Spleen (tissue), 11 donors: ENCODE measurements around the gene FBN1. TPM values are rescaled to one million over a fixed set of nuclear protein-coding genes. Genes with fewer than 3 reads are reported as not detected.

ENCODE experiments used
- DNase-seq: peaks from one replicate; pipeline ENCODE4 v3.0.0-alpha.2; 2020
- H3K27ac ChIP-seq, 8 donors: fragments of 200-600 bp; sonication (generic) in 7 of 8; 1 replicate in 4 of 8; 2 replicates in 4 of 8; pipeline versions ENCODE4 v1.5.0 to v1.8.0; 2016 to 2021; ENCODE audit warnings: inconsistent platforms in 4 of 8, mild to moderate bottlenecking in 4 of 8, moderate library complexity in 1 of 8
- H3K27me3 ChIP-seq, 7 donors: fragments of 200-600 bp; sonication (generic) in 6 of 7; replicated peaks in 1 of 7; 1 replicate in 4 of 7; 2 replicates in 3 of 7; pipeline versions ENCODE4 v1.5.0 to v1.8.0; 2016 to 2021; ENCODE audit warnings: inconsistent platforms in 3 of 7, mild to moderate bottlenecking in 1 of 7
- H3K36me3 ChIP-seq, 6 donors: fragments of 200-600 bp; sonication (generic) in 5 of 6; 1 replicate in 4 of 6; 2 replicates in 2 of 6; pipeline versions ENCODE4 v1.5.0 to v1.8.0; 2016 to 2021; ENCODE audit warnings: inconsistent platforms in 2 of 6
- H3K4me1 ChIP-seq, 6 donors: fragments of 200-600 bp; sonication (generic) in 5 of 6; 1 replicate in 3 of 6; 2 replicates in 3 of 6; pipeline versions ENCODE4 v1.5.0 to v1.8.0; 2016 to 2021; ENCODE audit warnings: inconsistent platforms in 3 of 6
- H3K4me3 ChIP-seq, 8 donors: fragments of 200-600 bp; sonication (generic) in 7 of 8; 1 replicate in 4 of 8; 2 replicates in 4 of 8; pipeline versions ENCODE4 v1.5.0 to v1.8.0; 2016 to 2021; ENCODE audit warnings: inconsistent platforms in 4 of 8, mild to moderate bottlenecking in 4 of 8, moderate library complexity in 2 of 8
- H3K9me3 ChIP-seq, 8 donors: fragments of 200-600 bp; sonication (generic) in 7 of 8; 1 replicate in 4 of 8; 2 replicates in 4 of 8; pipeline versions ENCODE4 v1.5.0 to v1.8.0; 2016 to 2021; ENCODE audit warnings: inconsistent platforms in 4 of 8
- CTCF ChIP-seq, 11 experiments: fragments of 200-600 bp in 7 of 11; fragments of 450-650 bp in 4 of 11; sonication (generic) in 4 of 11; IDR thresholded peaks in 8 of 11; conservative IDR thresholded peaks in 3 of 11; 1 replicate in 7 of 11; 2 replicates in 4 of 11; pipeline versions ENCODE4 v1.4.0 to v1.8.0; 2016 to 2021; ENCODE audit warnings: antibody characterized with exemption in 11 of 11, inconsistent platforms in 4 of 11, mild to moderate bottlenecking in 1 of 11
- POLR2A ChIP-seq, 3 donors: fragments of 450-650 bp; IDR thresholded peaks; one replicate each; pipeline ENCODE4 v1.5.1; 2017; ENCODE audit warnings: antibody characterized with exemption in 3 of 3, mild to moderate bottlenecking in 1 of 3
- POLR2AphosphoS5 ChIP-seq, 3 donors: sonication (generic); formaldehyde crosslinking; IDR thresholded peaks; one replicate each; pipeline ENCODE4 v1.5.1; 2017; ENCODE audit warnings: antibody characterized with exemption in 3 of 3
- WGBS, 5 donors: extraction: QIAGEN DNeasy Blood & Tissue Kit in 3 of 5; methylation state at CpG; one replicate each; pipeline versions ENCODE4 v1.1.5 to v1.1.7; 2013 to 2018; 5-methylcytosine and 5-hydroxymethylcytosine counted together
- intact Hi-C: fragments of 100-400 bp; cut with DNase I; formaldehyde crosslinking; loops from one replicate; pipeline ENCODE4 v1.15.0; 2023; ENCODE audit warnings: low total_unique reads
- polyA plus RNA-seq, 3 donors: library from polyadenylated mRNA; stranded (reverse); fragments of 200-250 nt; gene quantifications; one replicate each; pipeline ENCODE4 v1.2.1, GENCODE V29; 2013
- total RNA-seq, 7 donors: library from RNA; depleted of rRNA in 3 of 7; stranded (reverse); fragments of >200 nt in 3 of 7; fragmentation: NEBNext Ultra II Directional in 4 of 7; extraction: Animal tissue kit (Norgen Biotek cat#: 25700) in 4 of 7; gene quantifications; one replicate each; pipeline versions ENCODE4 v1.1.0 to v1.2.1, GENCODE V29; 2016 to 2021
- donor health status: healthy with polysubstance abuse.
- donor health status: DM: no; HTN: no; CAD: no; lungs with moderate emphysema.
- donor health status: DM: no; HTN: no; CAD: no.
- donor health status: Bipolar disorder and iron deficiency.
- donor health status: healthy.
- donor health status: DM: no; HTN: no; CAD: no.
- donor health status: DM: yes; HTN: yes; CAD: no.

Gene FBN1
- total and polyA plus RNA-seq, 10 donors = 3.2 to 139 (median 45.4) TPM

GRCh38 chr15:48577469-48577868 lies 68.0 kb downstream of the FBN1 start:
- intact Hi-C loops = no loop called here
- H3K27me3 ChIP-seq = no peaks in the 10 kb centered on the region
- DNase-seq = no peak
- H3K36me3 ChIP-seq = no peaks in the 10 kb centered on the region
- no peaks in the 10 kb centered on the region for H3K9me3 ChIP-seq
- H3K4me1 ChIP-seq = peaks cover 0 to 15% (median 4%) of the 10 kb centered on the region in 6 donors
- H3K27ac ChIP-seq = no peak overlapping the region
- TF ChIP-seq CTCF (IDR thresholded peaks at IDR 0.05 in 8 of 11, conservative IDR thresholded peaks at IDR 0.05 in 3 of 11) (no peak), POLR2AphosphoS5 (IDR thresholded peaks at IDR 0.05) (no peak), POLR2A (IDR thresholded peaks at IDR 0.05) (no peak)
- H3K4me3 ChIP-seq = no peak overlapping the region
- WGBS, 5 donors = 77 to 94% (median 89%) methylated on average over 7 of the region's 7 CpGs

- intact Hi-C loops = no loop called here
- TF ChIP-seq POLR2A (IDR thresholded peaks at IDR 0.05) (no peak), POLR2AphosphoS5 (IDR thresholded peaks at IDR 0.05) (no peak), CTCF (IDR thresholded peaks at IDR 0.05 in 8 of 11, conservative IDR thresholded peaks at IDR 0.05 in 3 of 11) (no peak)
- no peaks in the 10 kb centered on the region for H3K9me3 ChIP-seq
Observed at GRCh38 chr15:48574187-48574586, 71.3 kb downstream of the FBN1 start.

GRCh38 chr15:48573780-48574179 lies 71.7 kb downstream of the FBN1 start:
- TF ChIP-seq POLR2AphosphoS5 (IDR thresholded peaks at IDR 0.05) = no peak
- TF ChIP-seq CTCF (IDR thresholded peaks at IDR 0.05 in 8 of 11, conservative IDR thresholded peaks at IDR 0.05 in 3 of 11) = no peak
- no peak for TF ChIP-seq POLR2A (IDR thresholded peaks at IDR 0.05)
- Histone ChIP-seq H3K27me3 (no peaks in the 10 kb centered on the region), H3K27ac (no peak overlapping the region), H3K4me1 (no peaks in the 10 kb centered on the region), H3K36me3 (no peaks in the 10 kb centered on the region), H3K4me3 (no peak overlapping the region), H3K9me3 (no peaks in the 10 kb centered on the region)
- no peak for DNase-seq
- WGBS, 5 donors = 91 to 94% (median 92%) methylated on average over 4 of the region's 4 CpGs
- intact Hi-C loops = no loop called here

More at GRCh38 chr15:48574187-48574586, 71.3 kb downstream of the FBN1 start:
- no peaks in the 10 kb centered on the region for H3K36me3 ChIP-seq
- no peaks in the 10 kb centered on the region for H3K27me3 ChIP-seq
- H3K4me3 ChIP-seq = no peak overlapping the region
- no peak for DNase-seq
- no peak overlapping the region for H3K27ac ChIP-seq
- H3K4me1 ChIP-seq = peaks cover 0 to 3% (median under 1%) of the 10 kb centered on the region in 6 donors

GRCh38 chr15:48572823-48573222 lies 72.7 kb downstream of the FBN1 start:
- H3K4me3 ChIP-seq = no peak overlapping the region
- no peaks in the 10 kb centered on the region for H3K4me1 ChIP-seq
- no peak for TF ChIP-seq CTCF (IDR thresholded peaks at IDR 0.05 in 8 of 11, conservative IDR thresholded peaks at IDR 0.05 in 3 of 11)
- no peak for TF ChIP-seq POLR2AphosphoS5 (IDR thresholded peaks at IDR 0.05)
- TF ChIP-seq POLR2A (IDR thresholded peaks at IDR 0.05) = no peak
- H3K36me3 ChIP-seq = no peaks in the 10 kb centered on the region
- no peak for DNase-seq
- WGBS, 5 donors = 85 to 90% (median 88%) methylated on average over 5 of the region's 5 CpGs
- H3K27me3 ChIP-seq = no peaks in the 10 kb centered on the region
- H3K27ac ChIP-seq = no peak overlapping the region
- no peaks in the 10 kb centered on the region for H3K9me3 ChIP-seq
- intact Hi-C loops = no loop called here
